GM13977 (cell line): Measurements from ENCODE around the gene DGKD.

Source experiments
- DNase-seq: peaks from one replicate; pipeline ENCODE4 v3.0.0; 2012; ENCODE audit warnings: low spot score
- in situ Hi-C: fragments of 300-500 bp; cut with MboI; formaldehyde crosslinking; loops from one replicate; pipeline ENCODE4 v1.12.0; 2022; ENCODE audit warnings: low sequenced_read_pairs, low pct_unique_long_range_greater_than_20kb, mixed read lengths, inconsistent platforms; ENCODE audit not compliant: unreplicated experiment
- TF ChIP-seq, protein P1 (sequence below): IDR thresholded peaks from 2 replicates; pipeline ENCODE4 v1.5.1; 2012; ENCODE audit warnings: mild to moderate bottlenecking, control low read depth; ENCODE audit not compliant: insufficient read depth; ENCODE audit errors: extremely low read depth, missing control alignments

Gene DGKD

DNA sequence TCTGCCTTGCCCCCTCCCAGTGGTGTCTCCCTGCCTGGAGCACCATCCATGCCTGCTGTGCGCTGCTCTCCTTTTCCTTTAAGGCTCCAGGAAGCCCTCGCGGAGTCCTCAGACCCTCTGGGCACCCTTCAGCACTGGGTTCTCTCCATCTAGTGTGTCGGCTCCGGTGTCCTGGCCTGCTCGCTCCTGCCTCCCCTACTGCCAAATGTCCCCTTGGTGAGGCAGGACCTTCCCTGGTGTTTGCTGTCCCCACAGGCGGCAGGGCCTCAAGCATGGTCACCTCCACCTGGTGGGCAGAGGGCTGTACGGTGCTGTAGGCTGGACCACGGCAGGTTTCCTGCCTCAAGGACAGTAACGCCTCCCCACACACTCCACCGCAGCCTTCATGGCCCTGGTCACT is 90.2 kb downstream of the DGKD start:
- DNase-seq, result no peak
- TF ChIP-seq, protein P1, sequence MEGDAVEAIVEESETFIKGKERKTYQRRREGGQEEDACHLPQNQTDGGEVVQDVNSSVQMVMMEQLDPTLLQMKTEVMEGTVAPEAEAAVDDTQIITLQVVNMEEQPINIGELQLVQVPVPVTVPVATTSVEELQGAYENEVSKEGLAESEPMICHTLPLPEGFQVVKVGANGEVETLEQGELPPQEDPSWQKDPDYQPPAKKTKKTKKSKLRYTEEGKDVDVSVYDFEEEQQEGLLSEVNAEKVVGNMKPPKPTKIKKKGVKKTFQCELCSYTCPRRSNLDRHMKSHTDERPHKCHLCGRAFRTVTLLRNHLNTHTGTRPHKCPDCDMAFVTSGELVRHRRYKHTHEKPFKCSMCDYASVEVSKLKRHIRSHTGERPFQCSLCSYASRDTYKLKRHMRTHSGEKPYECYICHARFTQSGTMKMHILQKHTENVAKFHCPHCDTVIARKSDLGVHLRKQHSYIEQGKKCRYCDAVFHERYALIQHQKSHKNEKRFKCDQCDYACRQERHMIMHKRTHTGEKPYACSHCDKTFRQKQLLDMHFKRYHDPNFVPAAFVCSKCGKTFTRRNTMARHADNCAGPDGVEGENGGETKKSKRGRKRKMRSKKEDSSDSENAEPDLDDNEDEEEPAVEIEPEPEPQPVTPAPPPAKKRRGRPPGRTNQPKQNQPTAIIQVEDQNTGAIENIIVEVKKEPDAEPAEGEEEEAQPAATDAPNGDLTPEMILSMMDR, result no peak
- in situ Hi-C loops, result no loop called here

DNA sequence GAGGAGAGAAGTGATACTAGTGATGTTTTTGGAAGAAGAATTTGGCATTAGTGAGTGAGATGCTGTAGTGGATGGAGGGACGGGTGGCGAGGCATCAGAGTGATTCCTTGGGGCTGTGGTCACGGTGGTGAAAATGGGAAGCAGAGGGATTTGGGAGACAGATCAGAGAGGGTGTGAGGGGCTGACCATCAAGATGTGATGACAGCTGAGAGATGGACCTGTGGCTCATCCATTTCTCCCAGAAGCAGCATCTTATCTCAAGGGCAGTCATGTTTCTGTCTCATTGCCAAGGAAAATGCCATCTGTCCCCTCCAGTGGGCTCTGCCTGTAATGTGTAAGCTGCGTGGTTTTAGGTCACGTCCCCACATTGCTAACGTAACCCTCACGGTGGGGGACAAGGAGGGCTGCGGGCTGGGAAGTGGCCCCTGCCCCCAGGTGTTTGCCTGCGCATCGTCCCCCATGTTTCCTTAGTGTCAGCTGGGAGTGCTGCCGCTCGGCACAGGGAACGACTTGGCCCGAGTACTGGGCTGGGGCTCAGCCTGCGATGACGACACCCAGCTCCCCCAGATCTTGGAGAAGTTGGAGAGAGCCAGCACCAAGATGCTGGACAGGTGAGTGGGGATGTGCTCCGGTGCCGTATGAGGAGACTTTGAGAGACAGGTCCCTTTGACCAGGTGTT is 91.0 kb downstream of the DGKD start:
- TF ChIP-seq, protein P1, result no peak
- DNase-seq, result no peak
- in situ Hi-C loops, result no loop called here

DNA sequence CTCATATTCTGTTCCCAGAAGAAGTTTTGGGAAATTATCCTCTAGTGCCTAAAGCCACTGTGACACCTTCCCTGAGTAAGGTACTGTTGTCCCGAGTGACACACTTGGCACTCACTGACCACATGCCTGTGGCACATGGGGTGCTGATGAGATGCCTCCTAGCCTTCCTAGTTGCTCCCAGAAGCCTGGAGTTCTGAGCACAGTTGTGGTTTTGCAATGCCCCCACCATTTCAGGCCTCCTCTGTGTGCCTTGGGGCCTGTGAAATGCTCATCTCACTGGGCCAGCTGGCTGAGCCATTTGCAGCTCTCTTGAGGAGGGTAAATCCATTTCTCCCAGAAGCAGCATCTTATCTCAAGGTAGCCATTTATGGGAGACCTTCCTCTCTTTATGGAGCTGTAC is 91.8 kb downstream of the DGKD start:
- TF ChIP-seq, protein P1, result no peak
- no peak for DNase-seq
- in situ Hi-C loops, result no loop called here

DNA sequence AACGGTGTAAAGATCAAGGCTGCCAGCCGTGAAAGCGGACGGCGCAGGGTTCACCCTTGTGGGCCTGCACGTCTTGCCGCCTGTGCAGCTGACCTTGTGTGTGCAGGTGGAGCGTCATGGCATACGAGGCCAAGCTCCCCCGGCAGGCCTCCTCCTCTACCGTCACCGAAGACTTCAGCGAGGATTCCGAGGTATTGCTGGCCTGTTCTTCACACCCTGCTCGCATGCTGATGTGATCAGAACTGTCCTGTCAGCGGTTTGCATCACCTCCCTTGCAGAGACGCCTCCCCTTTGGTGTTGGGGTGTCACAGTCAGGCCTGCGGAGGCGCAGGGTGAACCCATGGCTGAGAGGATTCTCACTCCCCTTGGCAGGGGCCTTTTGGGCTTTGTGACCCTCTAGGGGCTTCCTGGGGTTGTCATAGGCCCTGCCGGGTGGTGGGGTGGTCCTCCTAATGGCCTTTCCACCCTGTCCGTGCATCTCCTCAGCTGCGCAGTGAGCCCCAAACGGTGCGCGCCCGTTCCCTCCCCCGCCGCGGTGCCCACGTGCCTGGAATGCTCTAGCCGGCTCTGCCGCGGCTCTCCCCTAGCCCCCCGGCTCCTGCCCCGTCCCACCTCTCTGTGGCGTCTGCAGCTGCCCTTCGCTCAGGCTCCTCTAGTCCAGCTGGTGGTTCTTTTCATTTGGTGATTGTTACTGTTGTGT is 92.5 kb downstream of the DGKD start:
- DNase-seq, result no peak
- in situ Hi-C loops, result no loop called here
- TF ChIP-seq, protein P1, result no peak

DNA sequence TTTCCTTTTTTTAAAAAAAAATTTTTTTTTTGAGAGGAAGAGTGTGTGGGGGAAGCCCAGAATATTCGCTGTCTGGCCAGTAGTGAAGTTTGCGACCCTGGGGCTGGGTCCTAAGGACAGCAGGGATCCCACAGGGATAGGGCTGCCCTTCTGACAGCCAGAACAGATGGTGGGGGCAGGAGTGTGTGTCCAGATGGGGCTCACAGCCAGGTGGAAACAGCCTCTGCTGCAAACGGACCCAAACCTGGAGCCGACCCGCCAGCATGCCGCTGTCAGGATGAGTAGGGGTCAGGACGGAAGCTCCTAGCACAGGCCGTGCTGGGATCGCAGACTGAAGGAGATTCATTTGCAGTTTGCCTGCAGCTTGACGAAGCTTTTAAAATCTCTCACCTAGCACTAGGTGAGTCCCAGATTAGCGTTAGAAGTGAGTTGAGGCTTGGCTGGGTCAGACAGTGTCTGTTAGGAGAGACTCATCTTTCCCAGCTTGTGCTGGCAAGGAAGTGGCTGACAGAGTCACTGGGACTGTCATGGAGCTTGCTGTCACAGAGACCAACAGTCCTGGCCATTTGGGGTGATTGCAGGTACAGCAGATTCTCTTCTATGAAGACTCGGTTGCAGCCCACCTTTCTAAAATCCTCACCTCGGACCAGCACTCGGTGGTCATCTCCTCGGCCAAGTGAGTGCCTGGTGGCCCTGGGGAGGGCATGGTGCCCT is 93.4 kb downstream of the DGKD start:
- in situ Hi-C loops, result no loop called here
- TF ChIP-seq, protein P1, result no peak
- DNase-seq, result no peak

DNA sequence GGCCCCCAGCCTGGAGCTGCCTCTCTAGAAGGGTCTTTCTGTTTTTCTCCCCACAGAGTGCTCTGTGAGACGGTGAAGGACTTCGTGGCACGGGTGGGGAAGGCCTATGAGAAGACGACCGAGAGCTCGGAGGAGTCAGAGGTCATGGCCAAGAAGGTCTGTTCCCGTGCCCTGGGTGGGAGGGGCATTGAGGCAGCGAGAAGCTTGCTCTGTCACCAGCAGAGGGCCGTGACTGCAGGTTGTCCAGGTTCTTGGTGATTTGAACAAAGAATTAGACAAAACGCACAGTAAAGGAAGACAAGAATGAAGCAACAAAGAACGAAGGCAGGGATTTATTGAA is 93.9 kb downstream of the DGKD start:
- in situ Hi-C loops, result no loop called here
- TF ChIP-seq, protein P1, result no peak
- no peak for DNase-seq
